ELR (cell line): Measurements from ENCODE around the gene GRIK4.
"Not testable (repeated sequence)": the region's sequence is repeated elsewhere in the genome, so short reads cannot be mapped to it uniquely, and the experiment has no call there.

ENCODE experiments used
- DNase-seq: peaks from one replicate; pipeline ENCODE4 v3.0.0-alpha.2; 2015; ENCODE audit warnings: low read depth

GRIK4 gene

GRCh38 chr11:120511116-120511819, at the start of gene GRIK4:
TSS of gene GRIK4 (plus strand) at chr11:120511748. CDS start at chr11:120660319, 148,571 bp downstream.
- DNase-seq: peak; percentile 78

DNA sequence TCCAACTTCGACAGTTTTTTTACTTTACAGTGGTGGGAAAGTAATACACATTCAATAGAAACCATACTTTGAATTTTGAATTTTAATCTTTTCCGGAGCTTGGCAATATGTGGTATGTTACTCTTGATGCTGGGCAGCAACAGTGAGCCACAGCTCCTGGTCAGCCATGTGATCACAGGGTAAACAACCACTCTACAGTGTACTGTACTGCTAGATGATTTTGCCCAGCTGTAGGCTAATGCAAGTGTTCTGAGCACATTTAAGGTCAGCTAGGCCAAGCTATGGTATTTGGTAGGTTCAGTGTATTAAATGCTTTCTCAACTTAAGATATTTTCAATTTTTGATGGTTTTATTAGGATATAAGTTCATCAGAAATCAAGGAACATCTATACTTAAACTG, 48.7 kb upstream of the GRIK4 start:
- DNase-seq: no peak

- no peak for DNase-seq
Observed at GRCh38 chr11:120465921-120466534, 45.5 kb upstream of the GRIK4 start.

DNA sequence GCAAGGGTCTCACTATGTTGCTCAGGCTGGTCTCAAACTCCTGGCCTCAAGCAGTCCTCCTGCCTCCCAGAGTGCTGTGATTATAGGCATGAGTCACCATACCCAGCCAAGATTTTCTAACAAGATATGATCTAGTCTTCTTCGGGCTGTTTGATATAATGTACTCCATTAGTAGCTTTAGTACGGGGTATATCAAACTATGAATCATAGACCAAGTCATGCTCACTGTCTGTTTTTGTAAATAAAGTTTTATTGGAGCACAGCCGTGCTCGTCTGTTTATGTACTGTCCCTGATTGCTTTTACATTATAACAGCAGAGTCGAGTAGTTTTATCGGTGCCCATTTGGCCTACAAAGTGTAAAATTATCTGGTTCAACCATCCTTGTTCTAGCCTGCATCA, 43.9 kb upstream of the GRIK4 start:
- DNase-seq: peak; percentile 86

DNA sequence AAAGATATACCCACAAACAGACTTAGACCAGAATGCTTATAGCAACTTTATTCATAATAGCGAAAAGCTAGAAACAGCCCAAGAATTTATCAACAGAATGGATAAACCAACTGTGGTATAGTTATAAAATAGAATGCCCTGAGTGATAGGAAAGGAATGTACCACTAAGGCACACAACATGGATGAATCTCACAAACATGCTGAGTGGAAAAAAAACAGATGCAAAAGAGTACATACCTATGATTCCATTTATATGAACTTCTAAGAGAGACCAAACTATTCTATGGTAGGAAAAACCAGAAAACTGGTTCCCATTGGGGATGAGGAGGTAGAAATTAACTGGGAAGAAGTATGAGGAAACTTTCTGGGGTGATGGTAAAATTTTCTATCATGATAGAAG, 40.4 kb upstream of the GRIK4 start:
- DNase-seq: peak; percentile 77

DNA sequence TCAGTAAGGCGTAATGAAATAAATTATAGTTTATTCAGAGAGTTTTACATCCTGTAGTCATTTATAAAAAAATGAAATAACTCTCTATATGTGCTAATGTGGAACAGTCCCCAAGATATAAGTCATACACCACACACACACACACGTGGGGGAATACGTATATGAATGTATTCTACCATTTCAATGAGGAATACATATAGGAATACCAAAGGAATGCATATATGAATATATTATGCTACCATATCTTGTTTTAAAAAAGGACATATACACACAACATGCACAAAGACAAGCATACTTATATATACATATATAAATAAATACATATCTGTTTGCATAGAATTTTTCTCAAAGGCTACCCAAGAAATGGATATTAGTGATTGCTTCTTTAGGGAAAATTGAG, 39.6 kb upstream of the GRIK4 start:
- no peak for DNase-seq

GRCh38 chr11:120473503-120473902, 38.0 kb upstream of the GRIK4 start:
- DNase-seq: no peak

DNA sequence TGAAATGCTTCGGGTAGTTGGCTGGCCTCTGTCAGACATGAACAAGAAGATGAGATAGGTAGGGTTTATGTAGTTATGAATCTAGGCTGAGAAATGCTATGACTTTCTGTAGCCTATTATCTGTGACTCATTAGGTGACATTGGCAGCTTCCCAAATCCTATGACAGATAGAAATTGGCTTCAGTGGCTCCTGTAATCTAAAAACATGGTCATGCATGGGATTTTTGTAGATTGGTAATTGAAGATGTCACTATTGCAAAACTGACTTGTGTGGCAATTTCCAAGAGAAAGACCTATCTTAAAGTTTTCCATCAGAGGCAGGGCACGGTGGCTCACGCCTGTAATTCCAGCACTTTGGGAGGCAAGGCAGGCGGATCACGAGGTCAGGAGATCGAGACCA, 29.4 kb upstream of the GRIK4 start:
- DNase-seq: peak; percentile 22

DNA sequence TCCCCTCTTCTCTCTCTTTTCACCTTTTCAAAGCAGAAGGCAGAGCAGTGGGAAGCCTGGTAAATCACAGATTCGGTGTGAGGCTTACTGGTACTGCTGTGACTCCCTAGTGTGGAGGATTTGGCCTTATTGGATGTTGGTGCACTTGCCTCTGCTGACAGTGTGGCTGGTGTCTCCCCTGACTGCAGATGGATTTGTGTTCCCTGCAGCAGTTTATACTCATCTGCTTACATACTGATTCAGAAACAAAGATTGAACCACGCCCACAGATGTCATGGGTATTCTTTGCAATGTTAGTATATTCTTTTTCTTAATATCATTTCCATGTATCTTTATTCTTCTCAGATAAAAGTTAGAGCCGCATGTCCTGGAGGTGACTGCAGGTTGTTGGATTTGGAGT, 26.8 kb upstream of the GRIK4 start:
- no peak for DNase-seq

- DNase-seq: no peak
Observed at GRCh38 chr11:120486138-120486537, 25.4 kb upstream of the GRIK4 start.

- no peak for DNase-seq
Observed at GRCh38 chr11:120489799-120490198, 21.7 kb upstream of the GRIK4 start.

- no peak for DNase-seq
Observed at GRCh38 chr11:120492486-120492885, 19.1 kb upstream of the GRIK4 start.

DNA sequence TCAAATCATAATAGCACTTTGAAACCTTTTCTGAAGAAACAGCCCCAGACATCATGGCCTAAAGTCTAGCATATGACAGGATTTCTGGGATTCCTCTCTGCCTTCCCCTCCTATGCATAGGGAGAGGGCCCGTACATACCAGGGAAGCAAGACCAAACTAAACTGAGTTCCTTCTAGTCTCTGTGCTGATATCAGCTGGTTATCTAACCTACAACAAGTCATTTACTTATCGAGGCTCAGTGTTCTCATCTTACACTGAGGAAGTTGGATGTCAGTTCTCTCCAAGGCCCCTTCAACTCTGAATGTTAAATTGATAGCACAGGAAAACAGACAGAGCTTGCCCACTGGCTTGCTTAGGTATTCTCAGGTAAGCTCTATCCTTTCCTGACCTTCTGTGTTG, 17.0 kb upstream of the GRIK4 start:
- DNase-seq: no peak

DNA sequence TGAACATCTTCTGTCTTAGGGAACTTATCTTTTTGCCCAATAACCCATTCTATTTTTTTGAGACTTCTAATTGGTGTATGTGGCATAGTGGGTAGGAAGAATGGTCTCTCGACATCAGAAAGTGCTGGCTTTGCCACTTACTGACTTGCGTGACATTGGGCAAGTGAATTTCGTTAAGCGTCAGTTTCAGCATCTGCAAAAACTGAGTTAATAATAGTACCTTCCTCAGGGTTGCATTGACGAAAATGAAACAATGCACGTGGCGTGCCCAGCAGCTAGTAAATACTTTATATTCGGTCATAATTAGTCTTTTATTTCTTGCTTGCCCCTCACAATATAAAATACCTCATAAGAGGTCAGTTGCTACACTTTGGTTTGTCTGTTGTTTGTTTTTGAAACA, 12.5 kb upstream of the GRIK4 start:
- no peak for DNase-seq

GRCh38 chr11:120499859-120500258, 11.7 kb upstream of the GRIK4 start:
- no peak for DNase-seq

- DNase-seq: peak; percentile 22
Observed at GRCh38 chr11:120500414-120501071, 11.0 kb upstream of the GRIK4 start.

GRCh38 chr11:120501440-120501839, 10.1 kb upstream of the GRIK4 start:
- no peak for DNase-seq

GRCh38 chr11:120501976-120502755, 9.4 kb upstream of the GRIK4 start:
- DNase-seq: no peak

- not testable (repeated sequence) for DNase-seq
Observed at GRCh38 chr11:120503529-120503928, 8.0 kb upstream of the GRIK4 start.

DNA sequence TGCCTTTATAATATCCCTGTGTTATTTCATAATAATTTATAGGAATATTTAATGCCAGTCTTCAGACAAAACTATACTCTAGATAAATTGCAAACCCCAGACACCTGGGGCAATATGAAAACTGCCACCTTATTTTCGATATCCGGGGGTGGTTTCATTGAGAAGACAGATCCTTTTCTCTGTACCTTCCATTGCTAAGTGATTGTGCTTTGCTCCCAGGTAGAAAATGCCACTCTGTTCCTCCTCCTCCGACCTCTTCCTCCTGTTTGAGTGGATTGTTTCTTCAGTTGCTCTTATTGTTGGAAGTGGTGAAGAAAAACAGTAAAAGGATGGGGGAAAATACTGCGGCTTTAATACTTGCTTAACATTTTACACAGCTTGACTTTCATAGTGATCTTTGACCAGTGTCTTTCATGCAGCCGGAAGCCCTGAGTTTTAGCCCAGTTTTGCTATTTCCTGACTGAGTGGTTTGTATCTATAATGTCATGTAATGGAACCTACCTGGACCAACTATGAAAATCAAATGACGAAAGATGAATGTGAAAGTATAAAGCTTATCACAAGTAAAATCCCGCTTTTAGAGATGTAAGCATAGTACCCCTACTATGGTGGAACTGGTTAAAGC, 5.6 kb upstream of the GRIK4 start:
- DNase-seq: no peak

GRCh38 chr11:120509346-120510053, 2.0 kb upstream of the GRIK4 start:
- no peak for DNase-seq
